GM12865 (cell line): ENCODE measurements around the gene HES7.

ENCODE experiments used
- DNase-seq: peaks from one replicate; pipeline ENCODE4 v3.0.0; 2010; ENCODE audit warnings: low read depth
- H3K4me3 ChIP-seq: 2 replicates; pipeline ENCODE4 v1.5.1; 2011; ENCODE audit warnings: mild to moderate bottlenecking, low read depth, low read length, control low read depth
- CTCF ChIP-seq: IDR thresholded peaks from 2 replicates; pipeline ENCODE4 v1.5.1; 2011; ENCODE audit warnings: low read length, control low read depth, low read depth, inconsistent platforms; ENCODE audit not compliant: insufficient read depth; ENCODE audit errors: missing control alignments

The HES7 gene

GRCh38 chr17:8137645-8138373 lies 13.9 kb upstream of the HES7 start:
- no peak for TF ChIP-seq CTCF
- H3K4me3 ChIP-seq, result peak overlapping the region; percentile 77
- no peak for DNase-seq

- DNase-seq, result no peak
- H3K4me3 ChIP-seq, result no peak overlapping the region
- no peak for TF ChIP-seq CTCF
These were observed 10.0 kb upstream of the HES7 start for GRCh38 chr17:8133941-8134340.

- DNase-seq, result no peak
- no peak for TF ChIP-seq CTCF
- H3K4me3 ChIP-seq, result no peak overlapping the region
These were observed 9.5 kb upstream of the HES7 start for GRCh38 chr17:8133399-8133798.

GRCh38 chr17:8131844-8132441 lies 8.0 kb upstream of the HES7 start:
- H3K4me3 ChIP-seq, result no peak overlapping the region
- TF ChIP-seq CTCF, result no peak
- DNase-seq, result no peak

GRCh38 chr17:8128125-8128784 lies 4.3 kb upstream of the HES7 start:
- no peak for TF ChIP-seq CTCF
- no peak overlapping the region for H3K4me3 ChIP-seq
- no peak for DNase-seq

- peak overlapping the region; percentile 77 for H3K4me3 ChIP-seq
- DNase-seq, result peak; percentile 57
- no peak for TF ChIP-seq CTCF
These were observed 2.7 kb upstream of the HES7 start for GRCh38 chr17:8126491-8127066.
